ENCODE results near the gene RNF150. TPM values are rescaled to one million over a fixed set of nuclear protein-coding genes. Genes with fewer than 3 reads are reported as not detected.
"Not testable (repeated sequence)": the region's sequence is repeated elsewhere in the genome, so short reads cannot be mapped to it uniquely, and the experiment has no call there.

The RNF150 gene
- total RNA-seq, result 0.05 TPM in 1 of 2 replicates, not detected in the other

GRCh38 chr4:141133146-141133998, at the start of gene RNF150:
Gene RNF150, minus strand, starts transcription at chr4:141133469.
- Mint-ChIP-seq H3K9me3 (no peaks in the 10 kb centered on the region), H3K36me3 (ENCODE audit: low read depth) (no peaks in the 10 kb centered on the region), H3K27me3 (ENCODE audit: low read depth) (peaks cover 72% of the 10 kb centered on the region), H3K4me1 (ENCODE audit: low read depth) (peaks cover 9% of the 10 kb centered on the region), H3K4me3 (ENCODE audit: low read depth) (peak within 1 kb of the TSS; percentile 77), H3K27ac (no peak within 1 kb of the TSS)
- DNase-seq (ENCODE audit: low spot score), result peak; percentile 27
- intact Hi-C loops (cut with micrococcal nuclease), result loop anchor here (1.0 kb wide), 1 partner anchor 271 kb away; no protein-coding TSS in a partner anchor

GRCh38 chr4:141180991-141181761, 47.9 kb upstream of the RNF150 start:
- Mint-ChIP-seq H3K27ac (no peak overlapping the region), H3K4me3 (ENCODE audit: low read depth) (no peak overlapping the region), H3K9me3 (no peaks in the 10 kb centered on the region), H3K36me3 (ENCODE audit: low read depth) (no peaks in the 10 kb centered on the region), H3K27me3 (ENCODE audit: low read depth) (peaks cover 1% of the 10 kb centered on the region), H3K4me1 (ENCODE audit: low read depth) (no peaks in the 10 kb centered on the region)
- no peak for DNase-seq (ENCODE audit: low spot score)
- intact Hi-C loops (cut with micrococcal nuclease), result no loop called here

GRCh38 chr4:141179474-141180373, 46.5 kb upstream of the RNF150 start:
- intact Hi-C loops (cut with micrococcal nuclease), result no loop called here
- DNase-seq (ENCODE audit: low spot score), result no peak

GRCh38 chr4:141177171-141177570, 43.9 kb upstream of the RNF150 start:
- Mint-ChIP-seq H3K36me3 (ENCODE audit: low read depth) (no peaks in the 10 kb centered on the region), H3K9me3 (no peaks in the 10 kb centered on the region), H3K27me3 (ENCODE audit: low read depth) (peaks cover 1% of the 10 kb centered on the region), H3K4me3 (ENCODE audit: low read depth) (no peak overlapping the region), H3K4me1 (ENCODE audit: low read depth) (no peaks in the 10 kb centered on the region), H3K27ac (no peak overlapping the region)
- intact Hi-C loops (cut with micrococcal nuclease), result no loop called here
- DNase-seq (ENCODE audit: low spot score), result no peak

More at GRCh38 chr4:141179474-141180373, 46.5 kb upstream of the RNF150 start:
- Mint-ChIP-seq H3K9me3 (no peaks in the 10 kb centered on the region), H3K4me3 (ENCODE audit: low read depth) (no peak overlapping the region), H3K27ac (no peak overlapping the region), H3K27me3 (ENCODE audit: low read depth) (peaks cover 1% of the 10 kb centered on the region), H3K36me3 (ENCODE audit: low read depth) (no peaks in the 10 kb centered on the region), H3K4me1 (ENCODE audit: low read depth) (no peaks in the 10 kb centered on the region)

- Mint-ChIP-seq H3K4me1 (ENCODE audit: low read depth) (no peaks in the 10 kb centered on the region), H3K27me3 (ENCODE audit: low read depth) (peaks cover 1% of the 10 kb centered on the region), H3K27ac (no peak overlapping the region), H3K36me3 (ENCODE audit: low read depth) (no peaks in the 10 kb centered on the region), H3K9me3 (no peaks in the 10 kb centered on the region), H3K4me3 (ENCODE audit: low read depth) (no peak overlapping the region)
- DNase-seq (ENCODE audit: low spot score), result no peak
- intact Hi-C loops (cut with micrococcal nuclease), result no loop called here
Measured at GRCh38 chr4:141174457-141174856, 41.2 kb upstream of the RNF150 start.

- Mint-ChIP-seq H3K36me3 (ENCODE audit: low read depth) (no peaks in the 10 kb centered on the region), H3K9me3 (no peaks in the 10 kb centered on the region), H3K4me1 (ENCODE audit: low read depth) (no peaks in the 10 kb centered on the region), H3K27ac (no peak overlapping the region), H3K4me3 (ENCODE audit: low read depth) (no peak overlapping the region), H3K27me3 (ENCODE audit: low read depth) (peaks cover 3% of the 10 kb centered on the region)
- no peak for DNase-seq (ENCODE audit: low spot score)
- intact Hi-C loops (cut with micrococcal nuclease), result no loop called here
Measured at GRCh38 chr4:141170671-141171070, 37.4 kb upstream of the RNF150 start.

GRCh38 chr4:141169391-141169790, 36.1 kb upstream of the RNF150 start:
- Mint-ChIP-seq H3K9me3 (no peaks in the 10 kb centered on the region), H3K4me1 (ENCODE audit: low read depth) (no peaks in the 10 kb centered on the region), H3K36me3 (ENCODE audit: low read depth) (no peaks in the 10 kb centered on the region), H3K27me3 (ENCODE audit: low read depth) (peaks cover 8% of the 10 kb centered on the region), H3K4me3 (ENCODE audit: low read depth) (no peak overlapping the region), H3K27ac (no peak overlapping the region)
- intact Hi-C loops (cut with micrococcal nuclease), result no loop called here
- DNase-seq (ENCODE audit: low spot score), result no peak

- intact Hi-C loops (cut with micrococcal nuclease), result not testable (repeated sequence)
Measured at GRCh38 chr4:141165001-141165400, 31.7 kb upstream of the RNF150 start.

GRCh38 chr4:141159027-141159426, 25.8 kb upstream of the RNF150 start:
- Mint-ChIP-seq H3K36me3 (ENCODE audit: low read depth) (no peaks in the 10 kb centered on the region), H3K27me3 (ENCODE audit: low read depth) (no peaks in the 10 kb centered on the region), H3K4me3 (ENCODE audit: low read depth) (no peak overlapping the region), H3K4me1 (ENCODE audit: low read depth) (no peaks in the 10 kb centered on the region), H3K9me3 (no peaks in the 10 kb centered on the region), H3K27ac (no peak overlapping the region)
- intact Hi-C loops (cut with micrococcal nuclease), result no loop called here
- DNase-seq (ENCODE audit: low spot score), result no peak

More at GRCh38 chr4:141165001-141165400, 31.7 kb upstream of the RNF150 start:
- not testable (repeated sequence) for H3K9me3 Mint-ChIP-seq; H3K4me3 Mint-ChIP-seq (ENCODE audit: low read depth); DNase-seq (ENCODE audit: low spot score); H3K36me3 Mint-ChIP-seq (ENCODE audit: low read depth); H3K4me1 Mint-ChIP-seq (ENCODE audit: low read depth); H3K27ac Mint-ChIP-seq; H3K27me3 Mint-ChIP-seq (ENCODE audit: low read depth)

- Mint-ChIP-seq H3K27ac (no peak overlapping the region), H3K9me3 (no peaks in the 10 kb centered on the region), H3K4me1 (ENCODE audit: low read depth) (no peaks in the 10 kb centered on the region), H3K4me3 (ENCODE audit: low read depth) (no peak overlapping the region), H3K36me3 (ENCODE audit: low read depth) (no peaks in the 10 kb centered on the region), H3K27me3 (ENCODE audit: low read depth) (no peaks in the 10 kb centered on the region)
- intact Hi-C loops (cut with micrococcal nuclease), result no loop called here
- DNase-seq (ENCODE audit: low spot score), result no peak
Measured at GRCh38 chr4:141158219-141158618, 24.9 kb upstream of the RNF150 start.

- Mint-ChIP-seq H3K9me3 (no peaks in the 10 kb centered on the region), H3K27ac (no peak overlapping the region), H3K4me3 (ENCODE audit: low read depth) (no peak overlapping the region), H3K4me1 (ENCODE audit: low read depth) (no peaks in the 10 kb centered on the region), H3K27me3 (ENCODE audit: low read depth) (no peaks in the 10 kb centered on the region), H3K36me3 (ENCODE audit: low read depth) (no peaks in the 10 kb centered on the region)
- DNase-seq (ENCODE audit: low spot score), result no peak
- intact Hi-C loops (cut with micrococcal nuclease), result no loop called here
Measured at GRCh38 chr4:141155586-141155985, 22.3 kb upstream of the RNF150 start.

- no peaks in the 10 kb centered on the region for H3K4me1 Mint-ChIP-seq (ENCODE audit: low read depth)
- H3K4me3 Mint-ChIP-seq (ENCODE audit: low read depth), result no peak overlapping the region
- no peak overlapping the region for H3K27ac Mint-ChIP-seq
- intact Hi-C loops (cut with micrococcal nuclease), result no loop called here
- no peaks in the 10 kb centered on the region for H3K9me3 Mint-ChIP-seq
- no peaks in the 10 kb centered on the region for H3K36me3 Mint-ChIP-seq (ENCODE audit: low read depth)
- no peaks in the 10 kb centered on the region for H3K27me3 Mint-ChIP-seq (ENCODE audit: low read depth)
- DNase-seq (ENCODE audit: low spot score), result no peak
Measured at GRCh38 chr4:141154725-141155124, 21.5 kb upstream of the RNF150 start.
